Uterus (tissue), 2 donors: Measurements from ENCODE around the gene PF4V1.

Source experiments
- POLR2A ChIP-seq, 2 donors: fragments of 450-650 bp; IDR thresholded peaks; one replicate each; pipeline ENCODE4 v1.6.1; 2016; ENCODE audit warnings: antibody characterized with exemption in 2 of 2, mild to moderate bottlenecking in 1 of 2, moderate library complexity in 1 of 2
- TF ChIP-seq, protein P1 (sequence below), 4 experiments: fragments of 200-600 bp in 2 of 4; fragments of 450-650 bp in 2 of 4; sonication (generic) in 2 of 4; IDR thresholded peaks; one replicate each; pipeline ENCODE4 v1.5.1; 2016 to 2019; ENCODE audit warnings: antibody characterized with exemption in 4 of 4, mild to moderate bottlenecking in 2 of 4, moderate library complexity in 1 of 4

DNA sequence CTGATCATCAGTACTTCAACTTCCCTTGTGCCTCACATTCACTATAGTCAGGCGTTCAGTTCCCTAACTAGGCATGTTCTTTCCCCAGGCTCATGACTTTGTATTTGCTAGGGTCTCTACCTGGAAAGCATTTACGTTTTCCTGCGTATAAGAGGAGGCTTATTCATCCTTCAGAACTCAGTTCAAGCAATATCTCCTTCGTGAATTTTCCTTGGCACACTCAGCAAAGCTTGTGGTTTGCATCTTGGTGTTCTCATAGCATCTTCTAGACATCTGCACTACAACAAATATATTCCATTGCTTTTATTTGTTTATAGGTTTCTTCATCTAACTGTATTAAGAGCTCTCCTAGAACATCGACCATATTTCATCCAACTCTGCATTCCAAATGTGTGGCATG lies 14.0 kb upstream of the PF4V1 start:
- TF ChIP-seq, protein P1, sequence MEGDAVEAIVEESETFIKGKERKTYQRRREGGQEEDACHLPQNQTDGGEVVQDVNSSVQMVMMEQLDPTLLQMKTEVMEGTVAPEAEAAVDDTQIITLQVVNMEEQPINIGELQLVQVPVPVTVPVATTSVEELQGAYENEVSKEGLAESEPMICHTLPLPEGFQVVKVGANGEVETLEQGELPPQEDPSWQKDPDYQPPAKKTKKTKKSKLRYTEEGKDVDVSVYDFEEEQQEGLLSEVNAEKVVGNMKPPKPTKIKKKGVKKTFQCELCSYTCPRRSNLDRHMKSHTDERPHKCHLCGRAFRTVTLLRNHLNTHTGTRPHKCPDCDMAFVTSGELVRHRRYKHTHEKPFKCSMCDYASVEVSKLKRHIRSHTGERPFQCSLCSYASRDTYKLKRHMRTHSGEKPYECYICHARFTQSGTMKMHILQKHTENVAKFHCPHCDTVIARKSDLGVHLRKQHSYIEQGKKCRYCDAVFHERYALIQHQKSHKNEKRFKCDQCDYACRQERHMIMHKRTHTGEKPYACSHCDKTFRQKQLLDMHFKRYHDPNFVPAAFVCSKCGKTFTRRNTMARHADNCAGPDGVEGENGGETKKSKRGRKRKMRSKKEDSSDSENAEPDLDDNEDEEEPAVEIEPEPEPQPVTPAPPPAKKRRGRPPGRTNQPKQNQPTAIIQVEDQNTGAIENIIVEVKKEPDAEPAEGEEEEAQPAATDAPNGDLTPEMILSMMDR (IDR thresholded peaks at IDR 0.05): no peak
- no peak for TF ChIP-seq POLR2A (IDR thresholded peaks at IDR 0.05)
